HG03025 (cell line): ENCODE results near the gene NFIC.
"Not testable (repeated sequence)": the region's sequence is repeated elsewhere in the genome, so short reads cannot be mapped to it uniquely, and the experiment has no call there.

ENCODE experiments used
- ATAC-seq: cut with Tn5 transposase; IDR thresholded peaks from one replicate; pipeline ENCODE4 v1.9.1; 2021; ENCODE audit warnings: mild to moderate bottlenecking, moderate library complexity; ENCODE audit not compliant: unreplicated experiment, low FRiP score

Gene NFIC

DNA sequence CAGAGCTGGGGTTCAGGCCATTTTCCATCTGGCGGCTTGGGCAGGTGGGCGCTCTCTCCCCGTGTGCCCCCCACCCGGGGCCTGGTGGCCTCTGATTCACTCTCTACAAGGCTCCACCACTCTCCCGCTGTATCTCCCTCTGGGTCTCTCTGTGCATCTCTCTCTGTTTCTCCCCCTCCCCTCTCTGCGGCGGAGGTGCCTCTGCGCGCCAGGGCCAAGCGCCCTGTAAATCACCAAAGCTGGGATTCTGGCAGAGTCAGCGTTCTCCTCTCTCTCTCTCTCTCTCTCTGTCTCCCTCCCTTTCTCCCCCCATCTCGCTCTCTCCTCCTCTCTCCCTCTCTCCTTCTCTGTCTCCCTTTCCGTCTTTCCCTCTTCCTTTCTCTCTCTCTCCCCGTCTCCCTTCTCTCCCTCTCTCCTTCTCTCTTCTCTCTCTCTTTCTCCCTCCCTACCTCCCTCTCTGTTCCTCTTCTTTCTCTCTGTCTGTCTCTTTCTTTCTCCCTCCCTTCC lies 3.9 kb downstream of the NFIC start:
- no peak for ATAC-seq

DNA sequence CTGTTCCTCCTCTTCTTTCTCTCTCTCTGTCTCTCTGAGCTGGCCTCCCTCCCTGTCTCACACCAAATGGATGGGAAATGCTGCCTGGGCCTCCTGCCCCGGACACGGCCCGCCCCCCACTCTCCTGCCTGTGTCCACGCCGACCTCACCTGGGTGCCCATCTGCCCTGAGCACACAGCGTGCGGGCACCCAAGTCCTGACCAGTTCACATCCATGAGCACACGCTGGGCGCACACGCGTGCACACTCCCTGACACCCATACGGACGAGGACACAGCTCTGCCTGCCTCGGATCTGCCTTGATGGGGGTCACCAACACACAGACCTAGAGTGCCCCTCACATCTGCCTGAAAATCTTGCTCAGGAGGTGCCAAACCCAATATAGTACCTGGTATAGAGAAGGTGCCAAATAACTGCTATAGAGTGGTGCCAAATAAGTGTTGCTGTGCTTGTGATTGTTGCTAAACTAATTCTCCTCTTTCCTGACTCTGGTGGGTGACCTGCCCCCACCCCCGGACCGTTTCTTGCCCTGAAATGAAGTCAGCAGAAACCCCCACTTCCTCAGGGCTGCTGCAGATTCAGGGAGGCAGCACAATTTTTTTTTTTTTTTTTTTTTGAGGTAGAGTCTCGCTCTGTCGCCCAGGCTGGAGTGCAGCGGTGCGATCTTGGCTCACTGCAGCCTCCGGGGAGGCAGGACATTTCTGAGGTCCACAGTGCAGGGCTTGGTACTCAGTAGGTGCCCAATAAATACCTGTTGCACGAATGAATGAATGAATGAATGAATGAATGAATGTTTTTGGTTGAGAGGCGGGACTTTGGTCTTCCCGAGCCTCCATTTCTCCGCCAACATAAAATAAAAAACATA lies 4.6 kb downstream of the NFIC start:
- ATAC-seq, result no peak

DNA sequence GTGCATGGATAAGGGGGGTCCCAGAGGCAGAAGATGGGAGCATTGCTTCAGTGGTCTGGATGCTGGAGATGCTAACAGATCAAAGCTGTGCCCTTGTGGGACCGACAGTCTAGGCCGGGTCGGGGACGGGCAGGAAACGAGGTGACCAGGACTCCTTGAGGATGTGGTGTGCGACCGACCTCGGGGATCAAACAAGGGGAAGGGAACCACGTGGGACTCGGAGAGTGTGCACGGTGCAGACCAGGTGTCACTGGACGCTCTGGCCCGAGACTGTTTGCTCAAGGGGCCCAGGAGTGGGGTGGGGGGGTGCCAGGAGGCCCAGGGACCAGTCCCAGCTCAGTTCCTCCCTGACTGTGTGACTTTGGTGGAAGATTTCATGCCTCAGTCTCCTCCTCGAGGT lies 6.0 kb downstream of the NFIC start:
- no peak for ATAC-seq

DNA sequence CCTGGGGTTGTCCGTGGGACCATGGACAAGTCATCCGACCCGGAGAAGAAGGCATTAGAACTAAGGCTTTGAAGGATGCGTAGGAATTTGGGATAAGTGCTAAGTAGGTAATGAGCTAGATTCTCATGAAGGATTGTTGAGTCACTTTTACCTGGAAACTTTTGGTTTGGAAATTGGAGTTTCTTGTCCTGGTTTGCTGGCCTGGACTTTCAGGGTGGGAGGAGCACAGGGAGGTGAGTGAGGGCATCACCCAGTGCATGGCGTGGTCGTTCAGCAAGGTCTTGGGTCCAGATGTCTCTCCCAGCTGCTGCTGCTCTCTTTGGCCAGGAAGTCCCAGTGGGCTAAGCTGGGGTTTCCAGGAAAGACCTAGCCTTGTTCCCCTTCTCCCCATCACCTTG lies 7.6 kb downstream of the NFIC start:
- no peak for ATAC-seq

DNA sequence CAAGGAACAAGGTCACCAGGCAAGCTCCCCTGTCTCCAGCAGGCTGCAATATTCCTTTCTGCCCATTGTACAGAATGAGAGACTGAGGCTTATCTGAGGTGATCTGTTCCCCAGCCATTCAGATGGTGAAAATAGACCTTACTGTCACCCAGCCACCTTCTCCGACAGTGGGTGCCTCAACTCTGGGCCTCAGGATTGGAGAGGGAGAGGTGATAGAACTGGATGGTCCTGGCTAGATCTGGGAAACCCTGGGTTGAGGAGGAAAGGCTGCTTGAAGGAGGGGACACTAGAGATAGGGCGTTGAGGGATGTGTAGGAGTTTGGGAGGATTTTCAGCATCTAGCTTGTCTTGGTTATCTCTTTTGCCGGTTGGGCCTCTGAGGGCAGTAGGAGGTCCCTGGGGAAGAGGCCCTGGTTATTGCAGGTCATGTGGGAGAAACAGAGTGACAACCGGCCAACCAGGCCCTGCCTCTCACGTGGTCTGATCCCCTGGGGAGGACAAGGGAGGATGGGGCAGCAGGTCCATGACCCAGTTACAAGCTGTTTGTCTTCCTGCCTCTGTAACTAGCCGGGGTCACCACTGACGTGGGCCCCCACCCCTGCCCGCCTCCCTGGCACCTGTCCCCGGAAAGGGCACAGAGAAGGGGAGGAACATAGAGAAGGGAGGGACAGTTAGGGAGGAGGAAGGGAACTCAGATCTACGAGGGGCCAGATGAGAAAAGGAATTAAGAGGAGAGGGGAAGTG lies 8.2 kb downstream of the NFIC start:
- no peak for ATAC-seq

DNA sequence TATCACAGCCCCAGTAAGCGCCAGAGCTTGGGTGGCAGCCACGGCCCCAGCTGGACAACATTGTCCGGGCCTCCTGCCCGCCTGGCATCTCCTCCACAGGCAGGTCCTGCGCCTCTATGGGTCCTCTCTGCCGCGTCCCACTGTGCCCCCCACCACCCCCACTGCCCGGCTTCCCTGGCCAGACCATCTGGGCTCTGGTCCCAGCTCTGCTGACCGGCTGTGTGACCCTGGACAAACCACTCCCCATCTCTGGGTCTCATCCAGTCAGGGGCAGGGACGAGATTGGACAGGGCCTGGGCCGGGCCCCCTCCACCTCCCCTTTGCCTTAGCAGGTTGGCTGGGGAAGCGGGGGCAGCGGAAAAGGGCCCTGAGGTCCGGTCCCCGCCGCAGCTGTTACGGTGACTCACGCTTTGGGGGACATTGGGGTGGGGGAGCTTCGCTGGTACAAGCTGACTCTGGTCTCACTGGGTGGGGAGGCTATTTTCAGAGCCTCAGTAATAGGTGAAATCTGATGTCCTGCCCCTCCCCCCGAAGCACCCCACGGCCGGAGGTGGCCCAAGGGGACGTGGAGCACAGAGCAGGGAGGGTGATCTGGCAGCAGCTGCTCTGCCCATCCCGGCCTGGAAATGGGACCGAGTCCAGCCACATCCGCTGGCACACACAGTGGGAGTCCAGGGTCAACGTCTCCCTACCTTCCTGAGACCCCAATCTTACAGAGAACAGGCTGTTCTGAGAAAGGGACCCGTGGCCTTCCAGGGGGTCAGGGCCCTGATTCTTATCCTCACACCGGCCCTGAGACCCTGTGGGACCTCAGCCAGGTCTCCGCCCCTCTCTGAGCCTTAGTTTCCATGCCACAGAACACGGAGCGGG lies 9.1 kb downstream of the NFIC start:
- ATAC-seq, result no peak

DNA sequence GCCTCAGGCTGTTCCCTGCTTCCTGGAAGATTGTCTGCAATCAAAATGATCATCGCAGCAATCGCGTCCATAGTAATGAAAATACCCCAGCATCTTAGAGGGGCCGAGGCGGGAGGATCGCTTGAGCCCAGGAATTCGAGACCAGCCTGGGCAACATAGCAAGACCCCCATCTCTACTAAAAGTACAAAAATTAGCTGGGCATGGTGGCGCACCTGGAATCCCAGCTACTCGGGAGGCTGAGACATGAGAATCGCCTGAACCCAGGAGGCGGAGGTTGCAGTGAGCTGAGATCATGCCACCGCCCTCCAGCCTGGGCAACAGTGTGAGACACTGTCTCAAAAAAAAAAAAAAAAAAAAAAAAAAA lies 9.7 kb downstream of the NFIC start:
- not testable (repeated sequence) for ATAC-seq

DNA sequence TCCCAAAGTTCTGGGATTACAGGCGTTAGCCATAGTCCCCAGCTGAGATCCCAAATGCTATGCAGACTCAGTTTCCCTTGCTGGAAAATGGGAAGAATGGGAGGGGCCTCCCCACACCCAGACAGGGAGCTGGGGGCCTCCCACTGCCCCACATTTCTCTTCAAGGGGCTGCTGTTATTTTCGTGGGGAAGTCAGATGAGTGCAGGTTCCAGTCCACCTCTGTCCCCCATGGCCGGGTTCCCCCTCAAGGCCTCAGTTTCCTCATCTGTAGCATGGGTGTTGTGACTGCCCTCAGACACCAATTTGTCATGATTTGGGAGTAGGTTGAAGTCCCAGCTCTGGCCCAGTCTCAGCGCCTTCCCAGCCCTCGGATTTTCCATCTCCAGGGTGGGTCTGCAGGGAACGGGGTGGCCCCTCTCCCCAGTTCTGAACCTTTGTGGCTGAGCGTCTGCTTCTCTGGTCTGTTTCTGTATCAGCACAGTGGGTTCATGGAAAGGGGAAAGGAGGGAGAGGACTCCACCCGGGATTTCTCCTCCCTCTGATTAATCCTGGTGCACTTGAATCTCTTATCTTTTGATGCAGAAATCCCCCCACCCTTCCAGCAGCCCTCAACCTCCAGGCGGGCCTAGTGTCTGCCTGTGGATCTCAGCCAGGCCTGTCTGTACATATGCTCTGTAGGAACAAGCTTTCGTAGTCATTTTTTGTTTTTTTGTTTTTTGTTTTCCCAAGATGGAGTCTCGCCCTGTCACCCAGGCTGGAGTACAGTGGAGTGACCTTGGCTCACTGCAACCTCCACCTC lies 12.2 kb downstream of the NFIC start:
- ATAC-seq, result no peak

DNA sequence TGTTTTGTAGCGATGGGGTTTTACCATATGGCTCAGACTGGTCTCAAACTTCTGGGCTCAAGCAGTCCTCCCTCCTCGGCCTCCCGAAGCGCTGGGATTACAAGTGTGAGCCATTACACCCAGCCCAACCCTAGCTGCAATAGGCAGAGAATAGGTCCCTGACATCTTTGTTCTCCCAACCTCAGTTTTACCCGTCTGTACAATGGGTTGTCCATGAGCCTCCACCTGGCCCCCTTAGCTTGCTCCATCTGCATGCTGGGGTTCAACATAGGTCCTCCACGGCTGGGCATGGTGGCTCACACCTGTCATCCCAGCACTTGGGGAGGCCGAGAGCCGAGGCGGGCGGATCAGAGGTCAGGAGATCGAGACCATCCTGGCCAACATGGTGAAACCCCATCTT lies 14.4 kb downstream of the NFIC start:
- no peak for ATAC-seq

DNA sequence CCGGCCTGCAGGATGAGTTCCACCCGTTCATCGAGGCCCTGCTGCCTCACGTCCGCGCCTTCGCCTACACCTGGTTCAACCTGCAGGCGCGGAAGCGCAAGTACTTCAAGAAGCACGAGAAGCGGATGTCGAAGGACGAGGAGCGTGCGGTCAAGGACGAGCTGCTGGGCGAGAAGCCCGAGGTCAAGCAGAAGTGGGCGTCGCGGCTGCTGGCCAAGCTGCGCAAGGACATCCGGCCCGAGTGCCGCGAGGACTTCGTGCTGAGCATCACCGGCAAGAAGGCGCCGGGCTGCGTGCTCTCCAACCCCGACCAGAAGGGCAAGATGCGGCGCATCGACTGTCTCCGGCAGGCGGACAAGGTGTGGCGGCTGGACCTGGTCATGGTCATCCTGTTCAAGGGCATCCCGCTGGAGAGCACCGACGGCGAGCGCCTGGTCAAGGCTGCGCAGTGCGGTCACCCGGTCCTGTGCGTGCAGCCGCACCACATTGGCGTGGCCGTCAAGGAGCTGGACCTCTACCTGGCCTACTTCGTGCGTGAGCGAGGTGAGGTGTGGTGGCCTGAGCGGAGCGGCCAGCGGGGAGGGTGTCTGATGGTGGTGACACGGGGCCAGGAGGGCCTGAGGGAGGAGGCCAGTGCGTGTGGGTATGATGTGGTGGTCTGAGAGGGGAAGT lies 15.5 kb downstream of the NFIC start:
- ATAC-seq, result no peak

DNA sequence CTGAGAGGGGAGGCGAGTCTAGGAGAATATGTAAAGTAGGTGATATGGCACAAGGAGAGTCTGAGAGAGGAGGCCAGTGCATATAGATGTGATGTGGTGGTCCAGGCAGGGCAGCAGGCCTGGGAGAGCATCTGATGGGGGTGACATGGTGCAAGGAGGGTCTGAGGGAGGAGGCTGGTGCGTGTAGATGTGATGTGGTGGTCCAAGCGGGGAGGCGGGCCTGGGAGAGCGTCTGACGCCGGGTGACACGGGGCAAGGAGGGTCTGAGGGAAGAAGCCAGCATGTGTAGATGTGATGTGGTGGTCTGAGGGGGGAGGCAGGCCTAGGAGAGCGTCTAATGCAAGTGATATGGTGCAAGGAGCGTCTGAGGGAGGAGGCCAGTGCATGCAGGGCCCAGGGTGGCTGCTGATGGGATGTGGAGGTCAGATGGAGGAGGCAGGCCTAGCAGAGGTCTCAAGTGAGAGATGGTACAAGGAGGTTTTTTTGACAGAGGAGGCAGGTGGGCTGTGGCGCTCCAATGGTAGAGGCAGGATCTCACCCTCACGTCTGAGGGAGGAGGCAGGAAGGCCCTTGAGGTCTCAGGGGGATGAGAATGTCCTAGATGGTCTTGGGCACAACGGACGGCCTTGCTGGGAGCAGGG lies 16.2 kb downstream of the NFIC start:
- ATAC-seq, result no peak

DNA sequence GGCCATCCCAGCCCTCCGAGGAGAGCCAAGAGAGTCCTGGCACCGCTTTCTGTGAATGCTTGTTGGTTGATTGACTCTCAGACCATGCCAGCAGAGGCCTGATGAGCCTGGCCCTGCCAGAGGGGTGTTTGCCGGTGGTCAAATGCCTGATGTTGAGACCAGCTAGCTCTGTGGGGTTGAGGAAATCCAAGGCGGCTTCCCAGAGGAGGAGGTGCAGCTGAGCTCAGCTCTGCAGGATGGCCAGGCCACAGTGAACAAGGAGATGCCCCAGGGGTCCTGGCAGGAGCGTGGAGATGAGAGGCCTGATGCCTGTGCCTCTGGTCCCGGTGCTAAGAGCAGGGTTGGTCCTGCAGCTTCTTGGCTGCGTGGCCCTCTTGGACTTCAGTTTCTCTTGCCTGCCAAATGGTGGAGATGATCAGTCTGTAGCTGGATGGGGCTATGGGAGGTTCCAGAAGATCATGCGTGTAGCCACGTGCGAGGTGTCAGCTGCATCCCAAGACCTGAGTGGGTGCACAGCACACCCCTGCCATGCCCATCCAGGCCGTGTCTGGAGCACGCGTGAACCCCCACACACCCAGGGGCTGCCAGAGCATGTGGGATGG lies 16.8 kb downstream of the NFIC start:
- no peak for ATAC-seq

DNA sequence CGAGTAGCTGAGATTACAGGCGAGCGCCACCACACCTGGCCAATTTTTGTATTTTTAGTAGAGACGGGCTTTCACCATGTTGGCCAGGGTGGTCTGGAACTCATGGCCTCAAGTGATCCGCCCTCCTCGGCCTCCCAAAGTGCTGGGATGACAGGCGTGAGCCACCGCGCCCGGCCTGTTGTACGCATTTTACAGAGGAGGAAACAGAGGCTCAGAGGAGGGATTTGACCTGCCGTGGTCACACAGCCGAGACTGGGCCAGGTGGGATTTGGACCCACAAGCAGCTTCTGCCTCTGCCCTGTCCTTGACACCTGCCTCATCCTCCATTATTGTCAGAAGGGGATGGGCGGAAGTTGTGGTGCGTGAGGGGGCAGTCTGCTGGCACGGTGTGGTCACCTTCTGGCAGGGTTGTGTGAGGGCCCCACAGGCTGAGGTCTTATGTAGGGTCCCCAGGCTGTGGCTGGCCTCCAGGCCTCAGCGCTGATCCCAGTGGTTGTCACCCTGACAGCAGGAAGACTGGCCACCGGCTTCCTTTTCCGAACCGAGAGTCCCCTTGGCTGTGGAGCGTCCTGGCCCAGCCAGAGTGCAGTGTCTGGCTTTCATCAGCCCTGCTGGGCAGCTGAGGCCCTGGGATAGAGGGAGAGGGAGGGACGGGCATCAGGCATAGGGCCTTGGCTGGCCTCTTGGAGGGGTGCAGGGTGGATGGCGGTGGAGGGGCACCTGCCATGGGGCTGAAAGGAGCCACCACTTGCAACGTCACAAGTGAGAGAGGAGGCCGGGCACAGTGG lies 20.3 kb downstream of the NFIC start:
- ATAC-seq, result no peak

DNA sequence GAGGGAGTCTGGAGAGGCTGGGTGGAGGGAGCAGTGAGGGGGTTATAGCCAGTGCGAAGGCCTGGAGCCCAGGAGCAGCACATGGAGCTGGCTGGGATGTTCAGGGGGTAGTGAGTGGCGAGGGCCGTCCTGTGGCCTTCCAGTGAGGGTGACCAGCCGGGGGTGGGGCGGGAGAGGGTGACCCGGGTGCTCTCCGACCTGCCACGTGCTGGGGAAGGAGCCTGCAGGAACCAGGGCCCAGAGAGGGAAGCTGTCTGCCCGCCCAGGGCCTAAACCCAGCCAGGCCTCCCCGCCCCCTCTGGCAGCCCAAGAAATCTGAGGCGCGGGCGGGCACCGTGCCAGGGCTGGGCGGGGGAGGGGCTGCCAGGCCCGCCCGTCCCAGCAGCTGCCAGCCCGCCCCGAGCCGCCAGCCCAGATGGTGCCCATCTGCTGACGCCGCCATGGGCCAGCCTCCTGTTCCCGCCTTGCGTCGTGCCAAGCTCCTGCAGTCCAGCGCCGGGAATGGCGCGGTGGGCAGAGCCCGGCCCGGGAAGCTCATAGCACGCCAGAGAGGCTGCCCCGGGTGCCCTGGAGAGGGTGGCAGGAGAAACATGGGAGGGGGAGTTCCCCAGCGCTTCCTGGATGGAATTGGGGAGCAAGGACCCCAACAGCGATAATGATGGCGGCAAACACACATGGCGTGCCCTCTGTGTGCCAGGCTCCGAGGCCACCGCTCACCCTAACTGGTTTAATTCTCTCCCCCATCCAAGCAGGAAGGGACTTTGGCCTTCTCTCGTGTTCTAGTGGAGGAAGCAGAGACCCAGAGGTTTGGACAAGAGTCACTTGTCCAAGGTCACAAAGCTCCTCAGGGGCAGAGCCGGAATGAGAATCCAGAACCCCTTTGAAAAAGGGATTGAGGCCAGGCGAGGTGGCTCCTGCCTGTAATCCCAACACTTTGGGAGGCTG lies 21.5 kb downstream of the NFIC start:
- no peak for ATAC-seq

DNA sequence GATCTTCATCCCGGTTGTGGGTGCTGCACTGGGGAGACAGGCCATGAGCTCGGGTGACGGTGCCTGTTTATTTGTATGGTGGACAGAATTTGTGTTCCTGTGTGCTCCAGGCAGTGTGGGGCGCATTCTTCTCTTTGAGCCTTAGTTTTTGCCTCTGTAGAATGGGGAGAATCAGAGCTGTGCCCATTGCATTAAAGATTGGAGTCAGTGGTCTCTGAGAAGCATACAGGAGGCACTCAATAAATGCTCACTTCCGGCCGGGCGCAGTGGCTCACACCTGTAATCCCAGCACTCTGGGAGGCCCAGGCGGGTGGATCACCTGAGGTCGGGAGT lies 23.0 kb downstream of the NFIC start:
- ATAC-seq, result no peak

DNA sequence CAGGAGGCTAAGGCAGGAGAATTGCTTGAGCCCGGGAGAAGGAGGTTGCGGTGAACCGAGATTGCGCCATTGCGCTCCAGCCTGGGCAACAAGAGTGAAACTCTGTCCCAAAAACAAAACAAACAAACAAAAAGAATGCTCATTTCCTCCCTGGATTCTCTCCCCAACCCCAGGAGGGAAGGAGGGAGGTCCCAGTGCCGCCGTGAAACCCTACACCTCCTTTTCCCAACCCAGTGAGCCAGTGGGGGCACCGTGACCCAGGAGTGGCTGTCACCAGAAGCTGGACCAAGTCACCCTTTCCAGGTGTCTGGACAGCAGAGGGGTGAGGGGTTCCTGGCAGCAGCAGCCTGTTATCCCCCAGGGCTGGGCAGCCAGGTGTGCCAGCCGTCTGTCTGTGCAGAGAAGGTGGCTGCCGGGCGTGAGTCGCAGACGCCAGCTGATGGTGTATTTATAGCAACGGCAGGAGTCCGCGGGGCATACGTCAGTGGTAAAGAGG lies 23.5 kb downstream of the NFIC start:
- no peak for ATAC-seq

DNA sequence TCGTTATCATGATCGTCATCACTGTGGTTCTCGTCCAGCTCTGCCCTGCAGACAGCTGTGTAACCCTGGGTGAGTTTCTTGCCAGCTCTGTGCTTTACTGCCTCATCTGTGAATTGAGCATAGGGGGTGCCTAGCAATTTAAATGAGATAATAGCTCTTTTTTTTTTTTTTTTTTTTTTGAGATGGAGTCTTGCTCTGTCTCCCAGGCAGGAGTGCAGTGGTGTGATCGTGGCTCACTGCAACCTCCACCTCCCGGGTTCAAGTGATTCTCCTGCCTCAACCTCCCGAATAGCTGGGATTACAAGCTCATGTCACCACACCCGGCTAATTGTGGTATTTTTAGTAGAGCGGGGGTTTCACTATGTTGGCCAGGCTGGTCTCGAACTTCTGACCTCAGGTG lies 25.5 kb downstream of the NFIC start:
- not testable (repeated sequence) for ATAC-seq
